Thoracic aorta (tissue), 2 donors: ENCODE results near the gene POPDC3. TPM values are rescaled to one million over a fixed set of nuclear protein-coding genes. Genes with fewer than 3 reads are reported as not detected.
"Not testable (repeated sequence)": the region's sequence is repeated elsewhere in the genome, so short reads cannot be mapped to it uniquely, and the experiment has no call there.

Experiments
- ATAC-seq: fragments of 150-250 bp; one replicate; pipeline ENCODE4 v1.8.0; 2017; ENCODE audit warnings: low read depth; ENCODE audit not compliant: insufficient number of reproducible peaks, low FRiP score
- DNase-seq: peaks from one replicate; pipeline ENCODE4 v3.0.0-alpha.2; 2020; ENCODE audit warnings: low spot score
- H3K27ac ChIP-seq, 2 donors: fragments of 200-600 bp; sonication (generic); 1 replicate in 1 of 2; 2 replicates in 1 of 2; pipeline ENCODE4 v1.5.1; 2016; ENCODE audit warnings: mild to moderate bottlenecking in 2 of 2, moderate library complexity in 2 of 2
- H3K27me3 ChIP-seq: fragments of 200-600 bp; sonication (generic); replicated peaks from 2 replicates; pipeline ENCODE4 v1.6.0; 2016; ENCODE audit warnings: mild to moderate bottlenecking; ENCODE audit not compliant: insufficient read depth
- H3K36me3 ChIP-seq: fragments of 200-600 bp; sonication (generic); one replicate; pipeline ENCODE4 v1.5.1; 2016
- H3K4me1 ChIP-seq, 2 donors: fragments of 200-600 bp; sonication (generic); 1 replicate in 1 of 2; 2 replicates in 1 of 2; pipeline versions ENCODE4 v1.5.1 to v1.6.0; 2016; ENCODE audit warnings: low read depth in 2 of 2, mild to moderate bottlenecking in 1 of 2; ENCODE audit not compliant: control insufficient read depth in 1 of 2
- H3K4me3 ChIP-seq: fragments of 200-600 bp; sonication (generic); 2 replicates; pipeline ENCODE4 v1.5.1; 2016; ENCODE audit warnings: mild to moderate bottlenecking
- H3K9me3 ChIP-seq: fragments of 200-600 bp; sonication (generic); 2 replicates; pipeline ENCODE4 v1.5.1; 2016
- total RNA-seq, 2 donors: library from RNA; depleted of rRNA; stranded (reverse); fragments of >200 nt; gene quantifications; one replicate each; pipeline versions ENCODE4 v1.1.0 to v1.2.3, GENCODE V29; 2016
- TF ChIP-seq, protein P1 (sequence below): fragments of 200-600 bp; sonication (generic); IDR thresholded peaks from one replicate; pipeline ENCODE4 v1.5.1; 2019; ENCODE audit warnings: antibody characterized with exemption

The POPDC3 gene
- total RNA-seq, 2 donors from 2014 or later = not detected

DNA sequence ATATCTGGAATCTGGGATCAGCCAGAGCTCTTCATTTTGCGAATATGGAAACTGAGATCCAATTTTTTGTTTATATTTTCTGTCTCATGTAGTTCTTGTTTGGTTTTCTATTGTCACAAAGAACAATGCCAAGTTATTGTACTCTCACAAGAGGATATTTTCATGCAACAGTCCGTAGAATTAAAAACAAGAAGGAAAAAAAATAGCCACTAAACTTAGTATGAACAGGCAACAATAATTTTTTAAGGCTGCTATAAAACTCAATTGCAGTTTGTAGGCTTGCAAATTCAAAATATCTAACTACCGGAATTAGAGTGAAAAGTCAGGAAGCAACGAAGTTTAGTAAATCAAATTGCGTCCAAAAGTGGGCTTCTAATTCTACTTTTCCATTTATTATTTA lies 1.2 kb downstream of the POPDC3 start:
- no peak for DNase-seq
- no peaks in the 10 kb centered on the region for H3K36me3 ChIP-seq
- no peaks in the 10 kb centered on the region for H3K9me3 ChIP-seq
- no peaks in the 10 kb centered on the region for H3K4me1 ChIP-seq
- TF ChIP-seq, protein P1, sequence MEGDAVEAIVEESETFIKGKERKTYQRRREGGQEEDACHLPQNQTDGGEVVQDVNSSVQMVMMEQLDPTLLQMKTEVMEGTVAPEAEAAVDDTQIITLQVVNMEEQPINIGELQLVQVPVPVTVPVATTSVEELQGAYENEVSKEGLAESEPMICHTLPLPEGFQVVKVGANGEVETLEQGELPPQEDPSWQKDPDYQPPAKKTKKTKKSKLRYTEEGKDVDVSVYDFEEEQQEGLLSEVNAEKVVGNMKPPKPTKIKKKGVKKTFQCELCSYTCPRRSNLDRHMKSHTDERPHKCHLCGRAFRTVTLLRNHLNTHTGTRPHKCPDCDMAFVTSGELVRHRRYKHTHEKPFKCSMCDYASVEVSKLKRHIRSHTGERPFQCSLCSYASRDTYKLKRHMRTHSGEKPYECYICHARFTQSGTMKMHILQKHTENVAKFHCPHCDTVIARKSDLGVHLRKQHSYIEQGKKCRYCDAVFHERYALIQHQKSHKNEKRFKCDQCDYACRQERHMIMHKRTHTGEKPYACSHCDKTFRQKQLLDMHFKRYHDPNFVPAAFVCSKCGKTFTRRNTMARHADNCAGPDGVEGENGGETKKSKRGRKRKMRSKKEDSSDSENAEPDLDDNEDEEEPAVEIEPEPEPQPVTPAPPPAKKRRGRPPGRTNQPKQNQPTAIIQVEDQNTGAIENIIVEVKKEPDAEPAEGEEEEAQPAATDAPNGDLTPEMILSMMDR = no peak
- ATAC-seq = no peak
- H3K4me3 ChIP-seq = no peak overlapping the region
- H3K27me3 ChIP-seq = no peaks in the 10 kb centered on the region
- no peak overlapping the region for H3K27ac ChIP-seq

DNA sequence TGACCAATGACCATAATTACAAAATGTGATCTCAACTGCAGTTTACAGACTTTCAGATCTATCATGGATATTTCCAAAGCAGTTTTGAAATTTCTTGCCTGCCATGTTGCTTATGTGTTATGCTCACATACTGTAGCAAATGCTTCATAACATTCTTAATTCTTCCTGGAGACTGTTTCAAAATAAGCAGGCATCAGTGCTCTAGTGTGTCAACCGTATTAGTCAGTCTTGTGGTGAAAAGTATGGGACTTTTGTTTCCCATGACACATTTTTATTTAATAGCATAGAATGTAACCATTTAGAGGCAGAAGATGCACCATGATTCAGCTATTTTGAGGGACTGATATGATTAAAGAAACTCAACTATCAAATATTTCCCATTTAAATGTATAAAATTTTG lies 1.7 kb downstream of the POPDC3 start:
- no peak overlapping the region for H3K4me3 ChIP-seq
- H3K27me3 ChIP-seq = no peaks in the 10 kb centered on the region
- H3K36me3 ChIP-seq = no peaks in the 10 kb centered on the region
- DNase-seq (no peak), ATAC-seq (no peak)
- no peaks in the 10 kb centered on the region for H3K9me3 ChIP-seq
- TF ChIP-seq, protein P1 = no peak
- H3K4me1 ChIP-seq = no peaks in the 10 kb centered on the region
- H3K27ac ChIP-seq = no peak overlapping the region

DNA sequence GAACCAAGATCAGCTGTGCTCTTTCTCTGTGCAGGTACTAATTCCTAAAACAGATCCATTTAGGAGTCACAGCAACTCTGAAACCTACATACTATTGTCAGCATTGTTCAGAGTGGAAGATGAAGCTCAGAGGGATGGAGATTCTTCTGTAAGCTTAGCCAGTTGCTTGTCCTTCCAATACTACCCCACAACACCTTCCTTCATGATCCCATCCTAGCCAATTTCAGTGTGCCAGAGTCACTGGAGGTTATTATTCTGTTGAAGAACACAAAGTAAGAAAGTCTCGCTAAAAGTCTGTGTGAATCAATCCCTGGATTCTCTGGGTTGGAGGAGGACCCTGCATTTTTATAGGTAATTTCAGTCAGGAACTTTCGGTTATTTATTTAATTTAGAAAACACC lies 2.3 kb downstream of the POPDC3 start:
- Histone ChIP-seq H3K36me3 (no peaks in the 10 kb centered on the region), H3K9me3 (no peaks in the 10 kb centered on the region), H3K4me1 (no peaks in the 10 kb centered on the region), H3K4me3 (no peak overlapping the region), H3K27me3 (no peaks in the 10 kb centered on the region), H3K27ac (no peak overlapping the region)
- no peak for ATAC-seq
- no peak for DNase-seq
- TF ChIP-seq, protein P1 = no peak

DNA sequence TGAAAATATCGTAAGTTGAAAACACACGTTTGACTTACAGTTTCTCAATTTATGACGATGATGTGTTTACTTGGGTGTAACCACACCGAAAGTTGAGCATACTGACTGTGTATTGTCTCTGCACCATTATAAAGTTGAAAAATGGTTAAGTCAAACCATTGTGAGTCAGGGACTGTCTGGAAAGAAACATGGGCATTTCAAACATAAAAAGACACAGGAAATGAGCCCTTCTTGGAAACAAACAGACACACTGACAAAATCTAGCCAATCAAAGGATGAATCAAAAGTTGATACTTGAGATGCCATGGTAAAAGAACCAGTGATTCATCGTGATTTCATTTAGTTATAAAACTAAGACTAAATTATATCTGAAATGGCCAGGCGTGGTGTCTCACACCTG lies 5.3 kb downstream of the POPDC3 start:
- ATAC-seq (no peak), DNase-seq (no peak)
- TF ChIP-seq, protein P1 = no peak
- no peak overlapping the region for H3K27ac ChIP-seq
- H3K9me3 ChIP-seq = no peaks in the 10 kb centered on the region
- H3K27me3 ChIP-seq = no peaks in the 10 kb centered on the region
- no peak overlapping the region for H3K4me3 ChIP-seq
- no peaks in the 10 kb centered on the region for H3K4me1 ChIP-seq
- no peaks in the 10 kb centered on the region for H3K36me3 ChIP-seq

DNA sequence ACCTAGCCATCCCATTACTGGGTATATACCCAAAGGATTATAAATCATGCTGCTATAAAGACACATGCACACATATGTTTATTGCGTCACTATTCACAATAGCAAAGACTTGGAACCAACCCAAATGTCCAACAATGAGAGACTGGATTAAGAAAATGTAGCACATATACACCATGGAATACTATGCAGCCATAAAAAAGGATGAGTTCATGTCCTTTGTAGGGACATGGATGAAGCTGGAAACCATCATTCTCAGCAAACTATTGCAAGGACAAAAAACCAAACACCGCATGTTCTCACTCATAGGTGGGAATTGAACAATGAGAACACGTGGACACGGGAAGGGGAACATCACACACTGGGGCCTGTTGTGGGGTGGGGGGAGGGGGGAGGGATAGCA lies 7.3 kb downstream of the POPDC3 start:
- not testable (repeated sequence) for H3K36me3 ChIP-seq, H3K4me1 ChIP-seq, H3K9me3 ChIP-seq, H3K4me3 ChIP-seq, H3K27me3 ChIP-seq, H3K27ac ChIP-seq, DNase-seq, ATAC-seq

DNA sequence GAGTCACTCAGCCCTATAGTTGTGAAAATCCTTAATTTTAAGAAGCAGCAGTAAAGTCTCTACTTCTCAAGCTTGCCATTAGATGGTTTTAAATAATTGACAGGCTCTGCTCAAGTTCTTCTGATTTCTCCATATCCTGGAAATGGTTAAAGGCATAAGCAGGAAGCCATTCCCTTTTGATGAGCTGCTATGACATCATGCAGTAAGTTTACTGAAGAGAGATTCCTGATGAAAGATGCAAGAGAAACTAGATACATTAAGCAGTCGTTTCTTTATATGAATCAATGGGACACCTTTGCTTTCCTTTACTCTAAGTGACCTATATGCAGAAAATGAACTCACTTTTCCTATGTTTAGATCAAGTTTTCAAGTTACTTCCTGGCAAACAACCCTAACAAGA lies 9.8 kb downstream of the POPDC3 start:
- H3K36me3 ChIP-seq = no peaks in the 10 kb centered on the region
- no peak overlapping the region for H3K4me3 ChIP-seq
- H3K9me3 ChIP-seq = no peaks in the 10 kb centered on the region
- no peak for DNase-seq
- H3K27me3 ChIP-seq = no peaks in the 10 kb centered on the region
- no peaks in the 10 kb centered on the region for H3K4me1 ChIP-seq
- TF ChIP-seq, protein P1 = no peak
- H3K27ac ChIP-seq = no peak overlapping the region
- no peak for ATAC-seq
